K562 (cell line): ENCODE data around the gene IP6K3. TPM values are rescaled to one million over a fixed set of nuclear protein-coding genes. Genes with fewer than 3 reads are reported as not detected.
A peak's percentile ranks its signal among the peaks of the same experiment; 100 is the strongest.

ENCODE experiments used
- TEAD1 ChIP-seq, 2 experiments: fragments of 450-650 bp in 1 of 2; sonication (generic) in 1 of 2; formaldehyde crosslinking; IDR thresholded peaks; 2 replicates each; pipeline versions ENCODE4 v1.4.0 to v1.8.0; 2020 to 2022; ENCODE audit warnings: mild to moderate bottlenecking in 2 of 2, missing genetic modification reagents in 1 of 2
- polyA plus RNA-seq, 8 experiments: library from polyadenylated mRNA; depleted of rRNA in 4 of 8; stranded (reverse) in 5 of 8; unstranded in 3 of 8; fragments of >200 nt; fragmentation: Nextera tagmentation in 2 of 8; fragmentation: Illumina TruSeq in 1 of 8; extraction: Ambion mirVana in 2 of 8; extraction: Trizol in 1 of 8; gene quantifications; 2 replicates each; pipeline versions ENCODE4 v1.2.1 to v1.2.3, GENCODE V29; 2011 to 2014; ENCODE audit warnings: inconsistent platforms in 1 of 8, missing spikeins in 1 of 8
- total RNA-seq, 7 experiments: library from RNA; depleted of rRNA in 6 of 7; stranded (reverse); fragments of >200 nt in 6 of 7; fragmentation: Illumina TruSeq in 2 of 7; extraction: Trizol in 2 of 7; gene quantifications; 2 replicates each; pipeline versions ENCODE4 v1.2.1 to v1.2.3, GENCODE V29; 2011 to 2021; ENCODE audit warnings: low replicate concordance in 1 of 7
- TF ChIP-seq, protein P1 (sequence below): fragments of 450-650 bp; IDR thresholded peaks from 2 replicates; pipeline ENCODE4 v1.6.1; 2016; ENCODE audit warnings: mild to moderate bottlenecking, moderate library complexity
- TF ChIP-seq, protein P2 (sequence below): sonication (generic); formaldehyde crosslinking; IDR thresholded peaks from 2 replicates; pipeline ENCODE4 v1.8.1; 2023; ENCODE audit warnings: mild to moderate bottlenecking, missing genetic modification reagents

IP6K3 gene
- total and polyA plus RNA-seq, 9 of the 15 experiments (the other 6 are each of a cell fraction or from before 2014, with no cell fraction given), result not detected

DNA sequence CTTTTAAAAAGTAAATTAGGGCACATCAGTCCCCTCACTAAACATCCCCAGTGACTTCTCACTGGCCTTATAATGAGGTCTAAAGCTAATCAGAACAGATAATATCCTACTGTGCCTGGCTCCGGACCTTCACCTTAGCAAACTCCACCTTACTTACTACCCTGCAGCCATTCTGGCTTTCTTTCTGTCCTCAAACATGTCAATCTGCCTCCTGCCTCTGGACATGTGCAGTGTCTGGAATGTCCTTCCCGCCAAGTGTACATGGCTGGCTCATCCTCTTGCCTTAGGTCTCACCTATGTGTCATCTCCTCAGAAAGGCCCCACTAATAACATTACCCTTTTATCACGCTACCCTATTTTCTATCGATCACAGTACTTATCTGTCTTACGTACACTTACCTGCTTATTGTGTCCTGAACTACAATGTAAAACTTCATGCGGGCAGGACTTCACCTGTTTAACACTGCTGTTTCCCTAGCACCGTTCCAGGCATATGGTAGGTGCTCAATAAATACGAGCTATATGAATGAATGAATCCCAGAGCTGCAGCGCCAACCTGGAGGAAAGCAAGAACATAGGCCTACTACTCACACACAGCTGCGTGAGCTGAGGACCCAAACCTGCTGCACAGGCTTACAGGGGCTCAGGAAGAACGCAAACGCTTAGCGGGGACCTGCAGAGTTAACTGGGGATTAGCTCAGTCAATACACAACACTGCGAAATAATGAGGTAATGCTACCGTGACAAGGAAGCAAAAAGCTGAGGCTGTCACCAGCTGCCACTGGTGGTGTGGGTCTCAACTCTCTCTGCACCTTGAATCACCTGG is 36.2 kb downstream of the IP6K3 start (continued):
- TF ChIP-seq, protein P1, sequence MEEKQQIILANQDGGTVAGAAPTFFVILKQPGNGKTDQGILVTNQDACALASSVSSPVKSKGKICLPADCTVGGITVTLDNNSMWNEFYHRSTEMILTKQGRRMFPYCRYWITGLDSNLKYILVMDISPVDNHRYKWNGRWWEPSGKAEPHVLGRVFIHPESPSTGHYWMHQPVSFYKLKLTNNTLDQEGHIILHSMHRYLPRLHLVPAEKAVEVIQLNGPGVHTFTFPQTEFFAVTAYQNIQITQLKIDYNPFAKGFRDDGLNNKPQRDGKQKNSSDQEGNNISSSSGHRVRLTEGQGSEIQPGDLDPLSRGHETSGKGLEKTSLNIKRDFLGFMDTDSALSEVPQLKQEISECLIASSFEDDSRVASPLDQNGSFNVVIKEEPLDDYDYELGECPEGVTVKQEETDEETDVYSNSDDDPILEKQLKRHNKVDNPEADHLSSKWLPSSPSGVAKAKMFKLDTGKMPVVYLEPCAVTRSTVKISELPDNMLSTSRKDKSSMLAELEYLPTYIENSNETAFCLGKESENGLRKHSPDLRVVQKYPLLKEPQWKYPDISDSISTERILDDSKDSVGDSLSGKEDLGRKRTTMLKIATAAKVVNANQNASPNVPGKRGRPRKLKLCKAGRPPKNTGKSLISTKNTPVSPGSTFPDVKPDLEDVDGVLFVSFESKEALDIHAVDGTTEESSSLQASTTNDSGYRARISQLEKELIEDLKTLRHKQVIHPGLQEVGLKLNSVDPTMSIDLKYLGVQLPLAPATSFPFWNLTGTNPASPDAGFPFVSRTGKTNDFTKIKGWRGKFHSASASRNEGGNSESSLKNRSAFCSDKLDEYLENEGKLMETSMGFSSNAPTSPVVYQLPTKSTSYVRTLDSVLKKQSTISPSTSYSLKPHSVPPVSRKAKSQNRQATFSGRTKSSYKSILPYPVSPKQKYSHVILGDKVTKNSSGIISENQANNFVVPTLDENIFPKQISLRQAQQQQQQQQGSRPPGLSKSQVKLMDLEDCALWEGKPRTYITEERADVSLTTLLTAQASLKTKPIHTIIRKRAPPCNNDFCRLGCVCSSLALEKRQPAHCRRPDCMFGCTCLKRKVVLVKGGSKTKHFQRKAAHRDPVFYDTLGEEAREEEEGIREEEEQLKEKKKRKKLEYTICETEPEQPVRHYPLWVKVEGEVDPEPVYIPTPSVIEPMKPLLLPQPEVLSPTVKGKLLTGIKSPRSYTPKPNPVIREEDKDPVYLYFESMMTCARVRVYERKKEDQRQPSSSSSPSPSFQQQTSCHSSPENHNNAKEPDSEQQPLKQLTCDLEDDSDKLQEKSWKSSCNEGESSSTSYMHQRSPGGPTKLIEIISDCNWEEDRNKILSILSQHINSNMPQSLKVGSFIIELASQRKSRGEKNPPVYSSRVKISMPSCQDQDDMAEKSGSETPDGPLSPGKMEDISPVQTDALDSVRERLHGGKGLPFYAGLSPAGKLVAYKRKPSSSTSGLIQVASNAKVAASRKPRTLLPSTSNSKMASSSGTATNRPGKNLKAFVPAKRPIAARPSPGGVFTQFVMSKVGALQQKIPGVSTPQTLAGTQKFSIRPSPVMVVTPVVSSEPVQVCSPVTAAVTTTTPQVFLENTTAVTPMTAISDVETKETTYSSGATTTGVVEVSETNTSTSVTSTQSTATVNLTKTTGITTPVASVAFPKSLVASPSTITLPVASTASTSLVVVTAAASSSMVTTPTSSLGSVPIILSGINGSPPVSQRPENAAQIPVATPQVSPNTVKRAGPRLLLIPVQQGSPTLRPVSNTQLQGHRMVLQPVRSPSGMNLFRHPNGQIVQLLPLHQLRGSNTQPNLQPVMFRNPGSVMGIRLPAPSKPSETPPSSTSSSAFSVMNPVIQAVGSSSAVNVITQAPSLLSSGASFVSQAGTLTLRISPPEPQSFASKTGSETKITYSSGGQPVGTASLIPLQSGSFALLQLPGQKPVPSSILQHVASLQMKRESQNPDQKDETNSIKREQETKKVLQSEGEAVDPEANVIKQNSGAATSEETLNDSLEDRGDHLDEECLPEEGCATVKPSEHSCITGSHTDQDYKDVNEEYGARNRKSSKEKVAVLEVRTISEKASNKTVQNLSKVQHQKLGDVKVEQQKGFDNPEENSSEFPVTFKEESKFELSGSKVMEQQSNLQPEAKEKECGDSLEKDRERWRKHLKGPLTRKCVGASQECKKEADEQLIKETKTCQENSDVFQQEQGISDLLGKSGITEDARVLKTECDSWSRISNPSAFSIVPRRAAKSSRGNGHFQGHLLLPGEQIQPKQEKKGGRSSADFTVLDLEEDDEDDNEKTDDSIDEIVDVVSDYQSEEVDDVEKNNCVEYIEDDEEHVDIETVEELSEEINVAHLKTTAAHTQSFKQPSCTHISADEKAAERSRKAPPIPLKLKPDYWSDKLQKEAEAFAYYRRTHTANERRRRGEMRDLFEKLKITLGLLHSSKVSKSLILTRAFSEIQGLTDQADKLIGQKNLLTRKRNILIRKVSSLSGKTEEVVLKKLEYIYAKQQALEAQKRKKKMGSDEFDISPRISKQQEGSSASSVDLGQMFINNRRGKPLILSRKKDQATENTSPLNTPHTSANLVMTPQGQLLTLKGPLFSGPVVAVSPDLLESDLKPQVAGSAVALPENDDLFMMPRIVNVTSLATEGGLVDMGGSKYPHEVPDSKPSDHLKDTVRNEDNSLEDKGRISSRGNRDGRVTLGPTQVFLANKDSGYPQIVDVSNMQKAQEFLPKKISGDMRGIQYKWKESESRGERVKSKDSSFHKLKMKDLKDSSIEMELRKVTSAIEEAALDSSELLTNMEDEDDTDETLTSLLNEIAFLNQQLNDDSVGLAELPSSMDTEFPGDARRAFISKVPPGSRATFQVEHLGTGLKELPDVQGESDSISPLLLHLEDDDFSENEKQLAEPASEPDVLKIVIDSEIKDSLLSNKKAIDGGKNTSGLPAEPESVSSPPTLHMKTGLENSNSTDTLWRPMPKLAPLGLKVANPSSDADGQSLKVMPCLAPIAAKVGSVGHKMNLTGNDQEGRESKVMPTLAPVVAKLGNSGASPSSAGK, result peak; percentile 27; the same call in 1 of the 2 replicates
- TF ChIP-seq, protein P2, sequence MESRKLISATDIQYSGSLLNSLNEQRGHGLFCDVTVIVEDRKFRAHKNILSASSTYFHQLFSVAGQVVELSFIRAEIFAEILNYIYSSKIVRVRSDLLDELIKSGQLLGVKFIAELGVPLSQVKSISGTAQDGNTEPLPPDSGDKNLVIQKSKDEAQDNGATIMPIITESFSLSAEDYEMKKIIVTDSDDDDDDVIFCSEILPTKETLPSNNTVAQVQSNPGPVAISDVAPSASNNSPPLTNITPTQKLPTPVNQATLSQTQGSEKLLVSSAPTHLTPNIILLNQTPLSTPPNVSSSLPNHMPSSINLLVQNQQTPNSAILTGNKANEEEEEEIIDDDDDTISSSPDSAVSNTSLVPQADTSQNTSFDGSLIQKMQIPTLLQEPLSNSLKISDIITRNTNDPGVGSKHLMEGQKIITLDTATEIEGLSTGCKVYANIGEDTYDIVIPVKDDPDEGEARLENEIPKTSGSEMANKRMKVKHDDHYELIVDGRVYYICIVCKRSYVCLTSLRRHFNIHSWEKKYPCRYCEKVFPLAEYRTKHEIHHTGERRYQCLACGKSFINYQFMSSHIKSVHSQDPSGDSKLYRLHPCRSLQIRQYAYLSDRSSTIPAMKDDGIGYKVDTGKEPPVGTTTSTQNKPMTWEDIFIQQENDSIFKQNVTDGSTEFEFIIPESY (CRISPR knock-in tag), result peak; percentile 78
- peak in 1 of 2 experiments; percentile 3; a peak in 1 of 4 replicates for TF ChIP-seq TEAD1 (CRISPR knock-in tag; IDR thresholded peaks at IDR 0.05)
